B cell (primary cell): ENCODE results near the gene FAM13B. TPM values are rescaled to one million over a fixed set of nuclear protein-coding genes. Genes with fewer than 3 reads are reported as not detected.
"Not testable (repeated sequence)": the region's sequence is repeated elsewhere in the genome, so short reads cannot be mapped to it uniquely, and the experiment has no call there.

Source experiments
- ATAC-seq: fragments of 200-7000 bp; cut with Tn5 transposase; one replicate; pipeline ENCODE4 v1.10.0; 2021; ENCODE audit warnings: low read depth, mild to moderate bottlenecking, moderate number of reproducible peaks, moderate library complexity
- CTCF ChIA-PET: fragments of 350-600 bp; sonication (Branson Sonifier 250); formaldehyde crosslinking; loops from one replicate; lab custom pipeline; 2021; ENCODE audit warnings: antibody characterized with exemption, inconsistent platforms; lab: Charles Lee
- POLR2A ChIA-PET: fragments of 350-600 bp; sonication (Branson Sonifier 250); formaldehyde crosslinking; loops from one replicate; lab custom pipeline; 2021; ENCODE audit warnings: antibody characterized with exemption; lab: Charles Lee
- DNase-seq: peaks from one replicate; pipeline ENCODE4 v3.0.0; 2013
- H2AFZ ChIP-seq: 2 replicates; pipeline ENCODE4 v1.6.1; 2012; ENCODE audit warnings: mild to moderate bottlenecking, low read depth, low read length; ENCODE audit not compliant: insufficient read depth, poor library complexity, severe bottlenecking
- H3K27ac ChIP-seq, 2 donors: 1 replicate in 1 of 2; 2 replicates in 1 of 2; pipeline ENCODE4 v1.5.1; 2012 to 2013; ENCODE audit warnings: low read length in 2 of 2, mild to moderate bottlenecking in 2 of 2, moderate library complexity in 1 of 2
- H3K27me3 ChIP-seq, 4 experiments: fragments of 200-600 bp in 1 of 4; sonication (generic) in 1 of 4; replicated peaks in 1 of 4; 1 replicate in 2 of 4; 2 replicates in 2 of 4; pipeline versions ENCODE4 v1.6.1 to v1.7.0; 2013 to 2016; ENCODE audit warnings: low read length in 3 of 4, mild to moderate bottlenecking in 2 of 4, mixed read lengths in 1 of 4, moderate library complexity in 1 of 4; ENCODE audit not compliant: insufficient read depth in 4 of 4, control insufficient read depth in 3 of 4; ENCODE audit errors: control extremely low read depth in 1 of 4
- H3K36me3 ChIP-seq, 2 experiments: replicated peaks in 1 of 2; 1 replicate in 1 of 2; 2 replicates in 1 of 2; pipeline versions ENCODE4 v1.6.1 to v1.7.1; 2013; ENCODE audit warnings: low read length in 1 of 2; ENCODE audit not compliant: insufficient read depth in 2 of 2, control insufficient read depth in 1 of 2; ENCODE audit errors: control extremely low read depth in 1 of 2, extremely low read depth in 1 of 2
- H3K4me1 ChIP-seq, 2 donors: fragments of 200-600 bp in 1 of 2; sonication (generic) in 1 of 2; 1 replicate in 1 of 2; 2 replicates in 1 of 2; pipeline versions ENCODE4 v1.5.1 to v1.6.1; 2013 to 2017; ENCODE audit warnings: low read length in 2 of 2; ENCODE audit not compliant: control insufficient read depth in 2 of 2, insufficient read depth in 2 of 2
- H3K4me2 ChIP-seq: replicated peaks from 2 replicates; pipeline ENCODE3; 2012; ENCODE audit warnings: mild to moderate bottlenecking, low read depth, low read length; ENCODE audit not compliant: poor library complexity, severe bottlenecking
- H3K4me3 ChIP-seq, 5 experiments: fragments of 200-600 bp in 1 of 5; sonication (generic) in 1 of 5; 1 replicate in 3 of 5; 2 replicates in 2 of 5; pipeline versions ENCODE4 v1.5.1 to v1.7.0; 2011 to 2016; ENCODE audit warnings: low read length in 4 of 5, mild to moderate bottlenecking in 4 of 5, low read depth in 2 of 5, control low read depth in 1 of 5, moderate library complexity in 1 of 5; ENCODE audit not compliant: insufficient read depth in 1 of 5; ENCODE audit errors: control extremely low read depth in 1 of 5, extremely low read depth in 1 of 5
- H3K79me2 ChIP-seq: fragments of 200-600 bp; sonication (generic); one replicate; pipeline ENCODE4 v1.6.0; 2016; ENCODE audit warnings: low read length; ENCODE audit not compliant: control insufficient read depth, insufficient read depth
- H3K9ac ChIP-seq: fragments of 200-600 bp; sonication (generic); 2 replicates; pipeline ENCODE4 v1.6.1; 2017; ENCODE audit warnings: mild to moderate bottlenecking, low read length, moderate library complexity
- H3K9me3 ChIP-seq, 3 donors: one replicate each; pipeline versions ENCODE4 v1.6.1 to v1.7.1; 2013; ENCODE audit warnings: low read length in 2 of 3; ENCODE audit not compliant: control insufficient read depth in 2 of 3, insufficient read depth in 1 of 3; ENCODE audit errors: control extremely low read depth in 1 of 3
- H4K20me1 ChIP-seq: 2 replicates; pipeline ENCODE4 v1.6.0; 2012; ENCODE audit warnings: mild to moderate bottlenecking, low read length; ENCODE audit not compliant: insufficient read depth, control insufficient read depth, poor library complexity, severe bottlenecking
- H3K27ac Mint-ChIP-seq: one replicate; pipeline ENCODE4 v1.8.0; 2021; ENCODE audit warnings: mixed read lengths
- H3K27me3 Mint-ChIP-seq: one replicate; pipeline ENCODE4 v1.8.0; 2021; ENCODE audit warnings: mixed read lengths
- H3K4me1 Mint-ChIP-seq: one replicate; pipeline ENCODE4 v1.8.0; 2021; ENCODE audit warnings: mixed read lengths
- H3K4me3 Mint-ChIP-seq: one replicate; pipeline ENCODE4 v1.8.0; 2021; ENCODE audit warnings: mixed read lengths
- H3K9me3 Mint-ChIP-seq: one replicate; pipeline ENCODE4 v1.8.0; 2022; ENCODE audit warnings: mixed read lengths; ENCODE audit not compliant: insufficient read depth
- EZH2 ChIP-seq: IDR thresholded peaks from 2 replicates; pipeline ENCODE4 v1.6.1; 2012; ENCODE audit warnings: borderline replicate concordance, low read depth, mild to moderate bottlenecking, moderate library complexity, low read length; ENCODE audit not compliant: insufficient read depth, poor library complexity, severe bottlenecking
- WGBS: methylation state at CpG from one replicate; pipeline ENCODE4 v1.1.5; 2013; ENCODE audit warnings: missing lambda C conversion rate; ENCODE audit not compliant: insufficient coverage; 5-methylcytosine and 5-hydroxymethylcytosine counted together
- intact Hi-C: fragments of 100-400 bp; cut with micrococcal nuclease; formaldehyde crosslinking; loops from one replicate; pipeline ENCODE4 v1.10.0; 2022
- polyA plus RNA-seq: library from polyadenylated mRNA; depleted of rRNA; stranded (reverse); fragments of >200 nt; gene quantifications from 2 replicates; pipeline ENCODE4 v1.2.3, GENCODE V29; 2012
- total RNA-seq, 2 donors: library from RNA; stranded (reverse); fragments of 120-200 nt in 1 of 2; gene quantifications; 1 replicate in 1 of 2; 2 replicates in 1 of 2; pipeline versions ENCODE4 v1.2.3 to v1.2.4, GENCODE V29; 2013 to 2022
- TF ChIP-seq, protein P1 (sequence below): fragments of 200-600 bp; IDR thresholded peaks from one replicate; pipeline ENCODE4 v1.8.0; 2022; ENCODE audit warnings: antibody characterized with exemption, mild to moderate bottlenecking

Gene FAM13B
- total and polyA plus RNA-seq, 2 donors (not counting 1 experiment from before 2014, with no cell fraction given), result 17.3 to 118 TPM

DNA sequence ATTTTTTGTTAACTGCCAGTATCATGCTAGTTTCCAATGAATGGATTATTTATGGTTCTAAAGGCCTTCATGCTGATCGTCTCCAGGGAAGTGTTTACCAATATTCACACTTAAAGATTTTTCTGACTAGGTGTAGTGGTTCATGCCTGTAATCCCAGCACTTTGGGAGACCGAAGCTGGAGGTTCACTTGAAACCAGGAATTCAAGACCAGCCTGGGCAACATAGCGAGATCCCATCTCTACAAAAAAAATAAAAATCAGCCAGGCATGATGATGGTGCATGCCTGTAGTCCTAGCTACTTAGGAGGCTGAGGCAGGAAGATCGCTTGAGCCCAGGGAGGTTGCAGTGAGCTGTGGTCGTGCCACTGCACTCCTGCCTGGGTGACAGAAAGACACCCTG is 43.5 kb downstream of the FAM13B start:
- no peak for TF ChIP-seq EZH2
- TF ChIP-seq, protein P1, sequence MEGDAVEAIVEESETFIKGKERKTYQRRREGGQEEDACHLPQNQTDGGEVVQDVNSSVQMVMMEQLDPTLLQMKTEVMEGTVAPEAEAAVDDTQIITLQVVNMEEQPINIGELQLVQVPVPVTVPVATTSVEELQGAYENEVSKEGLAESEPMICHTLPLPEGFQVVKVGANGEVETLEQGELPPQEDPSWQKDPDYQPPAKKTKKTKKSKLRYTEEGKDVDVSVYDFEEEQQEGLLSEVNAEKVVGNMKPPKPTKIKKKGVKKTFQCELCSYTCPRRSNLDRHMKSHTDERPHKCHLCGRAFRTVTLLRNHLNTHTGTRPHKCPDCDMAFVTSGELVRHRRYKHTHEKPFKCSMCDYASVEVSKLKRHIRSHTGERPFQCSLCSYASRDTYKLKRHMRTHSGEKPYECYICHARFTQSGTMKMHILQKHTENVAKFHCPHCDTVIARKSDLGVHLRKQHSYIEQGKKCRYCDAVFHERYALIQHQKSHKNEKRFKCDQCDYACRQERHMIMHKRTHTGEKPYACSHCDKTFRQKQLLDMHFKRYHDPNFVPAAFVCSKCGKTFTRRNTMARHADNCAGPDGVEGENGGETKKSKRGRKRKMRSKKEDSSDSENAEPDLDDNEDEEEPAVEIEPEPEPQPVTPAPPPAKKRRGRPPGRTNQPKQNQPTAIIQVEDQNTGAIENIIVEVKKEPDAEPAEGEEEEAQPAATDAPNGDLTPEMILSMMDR, result no peak
- H3K9me3 ChIP-seq, result no peaks in the 10 kb centered on the region
- H3K4me3 Mint-ChIP-seq, result no peak overlapping the region
- H2AFZ ChIP-seq, result no peak overlapping the region
- no peak overlapping the region for H3K27ac Mint-ChIP-seq
- ATAC-seq, result no peak
- no peak overlapping the region for H3K4me2 ChIP-seq
- H3K9me3 Mint-ChIP-seq, result no peaks in the 10 kb centered on the region
- ChIA-PET POLR2A (no interaction called here), CTCF (interaction anchor here (1.0 to 1.6 kb wide), 2 partner anchors 9 to 210 kb away, joined by 3 to 4 read pairs; no protein-coding TSS in a partner anchor)
- intact Hi-C loops, result loop anchor here (5.0 kb wide), 1 partner anchor 33 kb away; no protein-coding TSS in a partner anchor
- H3K27me3 ChIP-seq, result no peaks in the 10 kb centered on the region
- H3K27ac ChIP-seq, result no peak overlapping the region
- H3K27me3 Mint-ChIP-seq, result no peaks in the 10 kb centered on the region
- H3K79me2 ChIP-seq, result peaks cover 67% of the 10 kb centered on the region
- peaks cover 24% of the 10 kb centered on the region for H4K20me1 ChIP-seq
- peaks cover 12% of the 10 kb centered on the region for H3K4me1 Mint-ChIP-seq
- no peak overlapping the region for H3K9ac ChIP-seq
- no peak overlapping the region for H3K4me3 ChIP-seq
- no peaks in the 10 kb centered on the region for H3K4me1 ChIP-seq
- WGBS, result no CpG with 5 or more reads among the region's 5 CpGs
- peaks cover 17 to 42% of the 10 kb centered on the region in 2 experiments for H3K36me3 ChIP-seq
- no peak for DNase-seq

DNA sequence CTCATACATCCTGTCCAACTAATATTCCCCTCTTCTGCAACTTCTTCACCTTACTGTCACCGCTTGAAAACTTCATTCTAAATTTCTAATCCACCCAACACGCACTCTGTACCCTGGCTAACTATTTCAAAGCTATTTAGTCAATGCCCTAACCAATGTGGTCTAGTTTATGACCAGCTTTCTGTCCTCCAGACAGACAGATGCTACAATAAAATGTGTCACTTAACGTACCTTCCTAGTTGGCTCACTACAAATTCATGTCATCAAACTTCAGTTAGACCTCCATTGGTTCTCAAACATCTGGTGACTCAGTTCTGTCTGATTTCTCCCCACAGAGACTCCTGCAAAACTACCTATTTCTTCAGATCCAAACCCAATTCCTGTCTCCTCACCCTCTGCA is 57.7 kb downstream of the FAM13B start:
- Histone ChIP-seq H4K20me1 (no peaks in the 10 kb centered on the region), H3K4me3 (no peak overlapping the region), H2AFZ (no peak overlapping the region), H3K27me3 (no peaks in the 10 kb centered on the region), H3K27ac (no peak overlapping the region), H3K4me2 (no peak overlapping the region), H3K9ac (no peak overlapping the region), H3K4me1 (no peaks in the 10 kb centered on the region), H3K9me3 (no peaks in the 10 kb centered on the region), H3K79me2 (peaks cover 37% of the 10 kb centered on the region), H3K36me3 (peaks cover 5 to 41% of the 10 kb centered on the region in 2 experiments)
- intact Hi-C loops, result no loop called here
- TF ChIP-seq, protein P1, result no peak
- no peak for TF ChIP-seq EZH2
- ATAC-seq (no peak), DNase-seq (no peak)
- Mint-ChIP-seq H3K4me1 (no peaks in the 10 kb centered on the region), H3K4me3 (no peak overlapping the region), H3K27me3 (no peaks in the 10 kb centered on the region), H3K27ac (no peak overlapping the region), H3K9me3 (peaks cover 5% of the 10 kb centered on the region)
- ChIA-PET POLR2A (no interaction called here), CTCF (no interaction called here)
- WGBS, result 88% methylated on average over 3 of the region's 3 CpGs

DNA sequence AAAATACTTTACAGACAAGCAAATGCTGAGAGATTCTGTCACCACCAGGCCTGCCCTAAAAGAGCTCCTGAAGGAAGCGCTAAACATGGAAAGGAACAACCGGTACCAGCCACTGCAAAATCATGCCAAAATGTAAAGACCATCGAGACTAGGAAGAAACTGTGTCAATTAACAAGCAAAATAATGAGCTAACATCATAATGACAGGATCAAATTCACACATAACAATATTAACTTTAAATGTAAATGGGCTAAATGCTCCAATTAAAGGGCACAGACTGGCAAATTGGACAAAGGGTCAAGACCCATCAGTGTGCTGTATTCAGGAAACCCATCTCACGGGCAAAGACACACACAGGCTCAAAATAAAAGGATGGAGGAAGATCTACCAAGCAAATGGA is 62.5 kb downstream of the FAM13B start:
- H3K27ac ChIP-seq, H3K9me3 ChIP-seq, DNase-seq, H2AFZ ChIP-seq, H3K4me3 Mint-ChIP-seq, H3K4me3 ChIP-seq, H3K4me1 ChIP-seq, intact Hi-C loops, H3K9ac ChIP-seq, ATAC-seq, CTCF ChIA-PET, H3K9me3 Mint-ChIP-seq, H3K27me3 ChIP-seq, H3K4me2 ChIP-seq, H3K4me1 Mint-ChIP-seq, H3K27me3 Mint-ChIP-seq, POLR2A ChIA-PET, H3K27ac Mint-ChIP-seq: not testable (repeated sequence)
- Histone ChIP-seq H3K36me3 (peaks cover 4 to 28% of the 10 kb centered on the region in 2 experiments), H4K20me1 (peaks cover 14% of the 10 kb centered on the region), H3K79me2 (peaks cover 19% of the 10 kb centered on the region)
- no CpG with 5 or more reads among the region's 4 CpGs for WGBS
